Ishikawa (cell line): Measurements from ENCODE around the gene LIX1.

Source experiments
- CEBPB ChIP-seq: IDR thresholded peaks from 2 replicates; pipeline ENCODE4 v1.6.1; 2012
- CREB1 ChIP-seq: IDR thresholded peaks from 2 replicates; pipeline ENCODE4 v1.6.1; 2012; ENCODE audit warnings: low read depth
- EGR1 ChIP-seq: IDR thresholded peaks from 2 replicates; pipeline ENCODE4 v1.6.1; 2012
- EP300 ChIP-seq: IDR thresholded peaks from 2 replicates; pipeline ENCODE4 v1.6.1; 2012; ENCODE audit warnings: borderline replicate concordance
- FOXM1 ChIP-seq: IDR thresholded peaks from 2 replicates; pipeline ENCODE4 v1.6.1; 2012; ENCODE audit warnings: low read depth, borderline replicate concordance
- MAX ChIP-seq: IDR thresholded peaks from 2 replicates; pipeline ENCODE4 v1.6.1; 2012
- NFIC ChIP-seq: IDR thresholded peaks from 2 replicates; pipeline ENCODE4 v1.6.1; 2012
- RAD21 ChIP-seq: IDR thresholded peaks from 2 replicates; pipeline ENCODE4 v1.6.1; 2012; ENCODE audit warnings: low read depth
- REST ChIP-seq: IDR thresholded peaks from 2 replicates; pipeline ENCODE4 v1.6.1; 2012; ENCODE audit warnings: low read depth, mild to moderate bottlenecking
- TAF1 ChIP-seq: IDR thresholded peaks from 2 replicates; pipeline ENCODE4 v1.6.1; 2012; ENCODE audit warnings: low read depth, mild to moderate bottlenecking
- TCF12 ChIP-seq: IDR thresholded peaks from 2 replicates; pipeline ENCODE4 v1.6.1; 2012; ENCODE audit warnings: low read depth
- TEAD4 ChIP-seq: IDR thresholded peaks from 2 replicates; pipeline ENCODE4 v1.6.1; 2012
- YY1 ChIP-seq: IDR thresholded peaks from 2 replicates; pipeline ENCODE4 v1.6.1; 2012; ENCODE audit warnings: low read depth
- TF ChIP-seq, protein P1 (sequence below): IDR thresholded peaks from 2 replicates; pipeline ENCODE4 v1.6.1; 2012

DNA sequence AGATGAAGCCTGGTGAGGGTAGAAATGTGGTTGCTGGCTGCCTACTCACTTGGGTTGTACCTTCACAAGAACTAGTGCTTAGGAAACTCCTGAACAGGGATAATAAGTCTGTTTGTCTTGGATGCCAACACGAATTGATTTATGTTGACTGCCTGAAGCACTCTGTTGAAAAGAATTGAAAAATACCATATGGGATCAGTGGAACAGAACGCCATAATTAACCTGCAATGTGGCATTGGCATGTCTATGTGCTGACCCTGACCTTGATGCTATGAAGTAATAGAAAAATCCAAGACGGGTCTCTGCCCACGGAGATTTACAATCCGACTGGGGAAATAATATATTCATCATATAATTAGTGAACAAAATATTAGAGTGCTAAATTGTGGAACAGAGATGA is 10.5 kb downstream of the LIX1 start:
- no peak for TF ChIP-seq REST
- TF ChIP-seq, protein P1, sequence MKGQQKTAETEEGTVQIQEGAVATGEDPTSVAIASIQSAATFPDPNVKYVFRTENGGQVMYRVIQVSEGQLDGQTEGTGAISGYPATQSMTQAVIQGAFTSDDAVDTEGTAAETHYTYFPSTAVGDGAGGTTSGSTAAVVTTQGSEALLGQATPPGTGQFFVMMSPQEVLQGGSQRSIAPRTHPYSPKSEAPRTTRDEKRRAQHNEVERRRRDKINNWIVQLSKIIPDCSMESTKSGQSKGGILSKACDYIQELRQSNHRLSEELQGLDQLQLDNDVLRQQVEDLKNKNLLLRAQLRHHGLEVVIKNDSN = no peak
- no peak for TF ChIP-seq EP300
- no peak for TF ChIP-seq TEAD4
- no peak for TF ChIP-seq NFIC
- TF ChIP-seq RAD21 = no peak
- TF ChIP-seq MAX = no peak
- TF ChIP-seq TAF1 = no peak
- TF ChIP-seq CREB1 = no peak
- TF ChIP-seq EGR1 = no peak
- no peak for TF ChIP-seq CEBPB
- TF ChIP-seq YY1 = no peak
- no peak for TF ChIP-seq TCF12
- no peak for TF ChIP-seq FOXM1
